Heart left ventricle (tissue), 13 donors: ENCODE measurements around the gene THNSL1.

Source experiments
- POLR2A ChIP-seq, 2 donors: fragments of 450-650 bp; IDR thresholded peaks; one replicate each; pipeline ENCODE4 v1.6.1; 2017; ENCODE audit warnings: antibody characterized with exemption in 2 of 2, mild to moderate bottlenecking in 2 of 2, moderate library complexity in 2 of 2
- TF ChIP-seq, protein P1 (sequence below), 12 donors: fragments of 200-600 bp; sonication (generic) in 4 of 12; IDR thresholded peaks; one replicate each; pipeline versions ENCODE4 v1.5.0 to v1.8.0; 2018 to 2022; ENCODE audit warnings: antibody characterized with exemption in 12 of 12, mild to moderate bottlenecking in 5 of 12
- donor health status: ischemic (EF 13 %, LVEDD 7.1; RV severe dilation, severe dysfunction).
- donor health status: DM: no; HTN: yes; CAD: no.
- donor health status: DM: no; HTN: no; CAD: no.
- donor health status: ischemic (EF 25% LVEDD 6.9; RV normal size, moderate dysfunction).
- donor health status: ischemic (EF 25% LVEDD 5.7; RV mildly dilated, moderate dysfunction).
- donor health status: ischemic (EF 35%, LVEDD 5.7; RV mildly dilated, moderate dysfunction).
- donor health status: nonischemic (EF 11% LVEDD 7.7; RV severe dilation, severe dysfunction).
- donor health status: DM: yes; HTN: yes; CAD: no.
- donor health status: PGD.
- donor health status: ischemic (EF 29% LVEDD 5.4; RV normal size, mild dysfunction).
- donor health status: nonischemic (EF 23%, LVEDD 6.1; RV moderate dilation, normal function).

- TF ChIP-seq, protein P1, sequence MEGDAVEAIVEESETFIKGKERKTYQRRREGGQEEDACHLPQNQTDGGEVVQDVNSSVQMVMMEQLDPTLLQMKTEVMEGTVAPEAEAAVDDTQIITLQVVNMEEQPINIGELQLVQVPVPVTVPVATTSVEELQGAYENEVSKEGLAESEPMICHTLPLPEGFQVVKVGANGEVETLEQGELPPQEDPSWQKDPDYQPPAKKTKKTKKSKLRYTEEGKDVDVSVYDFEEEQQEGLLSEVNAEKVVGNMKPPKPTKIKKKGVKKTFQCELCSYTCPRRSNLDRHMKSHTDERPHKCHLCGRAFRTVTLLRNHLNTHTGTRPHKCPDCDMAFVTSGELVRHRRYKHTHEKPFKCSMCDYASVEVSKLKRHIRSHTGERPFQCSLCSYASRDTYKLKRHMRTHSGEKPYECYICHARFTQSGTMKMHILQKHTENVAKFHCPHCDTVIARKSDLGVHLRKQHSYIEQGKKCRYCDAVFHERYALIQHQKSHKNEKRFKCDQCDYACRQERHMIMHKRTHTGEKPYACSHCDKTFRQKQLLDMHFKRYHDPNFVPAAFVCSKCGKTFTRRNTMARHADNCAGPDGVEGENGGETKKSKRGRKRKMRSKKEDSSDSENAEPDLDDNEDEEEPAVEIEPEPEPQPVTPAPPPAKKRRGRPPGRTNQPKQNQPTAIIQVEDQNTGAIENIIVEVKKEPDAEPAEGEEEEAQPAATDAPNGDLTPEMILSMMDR (IDR thresholded peaks at IDR 0.05), result no peak
- TF ChIP-seq POLR2A (IDR thresholded peaks at IDR 0.05), result peak in 1 of 2 donors; percentile 70
Measured at GRCh38 chr10:25016376-25017153, at the start of gene THNSL1.
